ENCODE results near the gene CALD1. TPM values are rescaled to one million over a fixed set of nuclear protein-coding genes. Genes with fewer than 3 reads are reported as not detected.

Gene CALD1
- total and polyA plus RNA-seq, 7 donors: 34.7 to 2,150 (median 1,069) TPM

DNA sequence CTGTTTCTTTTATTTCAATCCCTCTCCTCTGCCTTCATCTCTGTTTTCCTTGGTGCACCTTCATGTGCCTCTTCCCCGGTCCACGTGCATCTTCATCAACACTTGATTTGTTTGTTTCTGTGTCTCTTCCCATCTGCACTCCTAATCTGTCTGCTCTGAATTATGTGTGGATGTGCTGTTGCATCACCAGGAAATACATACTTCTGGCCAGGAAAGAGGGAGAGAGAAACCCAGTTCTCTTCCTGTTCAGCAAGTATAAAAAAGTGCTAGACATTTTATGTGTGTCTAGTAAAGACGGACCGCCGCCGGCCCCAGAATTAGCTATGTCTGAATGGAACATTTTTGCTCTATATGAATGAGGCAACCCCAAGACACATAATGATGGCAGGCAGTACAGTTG, 93.8 kb downstream of the CALD1 start:
- intact Hi-C loops (cut with DNase I): no loop called here
- peaks cover 5 to 32% (median 8%) of the 10 kb centered on the region in 4 donors for H3K36me3 ChIP-seq
- no peaks in the 10 kb centered on the region for H3K27me3 ChIP-seq
- 63 to 82% methylated on average over 6 of the region's 6 CpGs for WGBS, 2 donors
- no peak overlapping the region for H3K4me3 ChIP-seq
- no peak for DNase-seq
- peak overlapping the region; percentile 51 to 88 (median 78) for H3K27ac ChIP-seq
- TF ChIP-seq POLR2AphosphoS5 (IDR thresholded peaks at IDR 0.05): peak in 3 of 4 donors; percentile 24 to 37 (median 31)
- no peak for TF ChIP-seq POLR2A (IDR thresholded peaks at IDR 0.05)
- TF ChIP-seq, protein P1, sequence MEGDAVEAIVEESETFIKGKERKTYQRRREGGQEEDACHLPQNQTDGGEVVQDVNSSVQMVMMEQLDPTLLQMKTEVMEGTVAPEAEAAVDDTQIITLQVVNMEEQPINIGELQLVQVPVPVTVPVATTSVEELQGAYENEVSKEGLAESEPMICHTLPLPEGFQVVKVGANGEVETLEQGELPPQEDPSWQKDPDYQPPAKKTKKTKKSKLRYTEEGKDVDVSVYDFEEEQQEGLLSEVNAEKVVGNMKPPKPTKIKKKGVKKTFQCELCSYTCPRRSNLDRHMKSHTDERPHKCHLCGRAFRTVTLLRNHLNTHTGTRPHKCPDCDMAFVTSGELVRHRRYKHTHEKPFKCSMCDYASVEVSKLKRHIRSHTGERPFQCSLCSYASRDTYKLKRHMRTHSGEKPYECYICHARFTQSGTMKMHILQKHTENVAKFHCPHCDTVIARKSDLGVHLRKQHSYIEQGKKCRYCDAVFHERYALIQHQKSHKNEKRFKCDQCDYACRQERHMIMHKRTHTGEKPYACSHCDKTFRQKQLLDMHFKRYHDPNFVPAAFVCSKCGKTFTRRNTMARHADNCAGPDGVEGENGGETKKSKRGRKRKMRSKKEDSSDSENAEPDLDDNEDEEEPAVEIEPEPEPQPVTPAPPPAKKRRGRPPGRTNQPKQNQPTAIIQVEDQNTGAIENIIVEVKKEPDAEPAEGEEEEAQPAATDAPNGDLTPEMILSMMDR (IDR thresholded peaks at IDR 0.05): no peak
- no peak for TF ChIP-seq EP300 (IDR thresholded peaks at IDR 0.05)
- no peaks in the 10 kb centered on the region for H3K9me3 ChIP-seq
- peaks cover 0 to 98% (median 76%) of the 10 kb centered on the region in 4 donors for H3K4me1 ChIP-seq

DNA sequence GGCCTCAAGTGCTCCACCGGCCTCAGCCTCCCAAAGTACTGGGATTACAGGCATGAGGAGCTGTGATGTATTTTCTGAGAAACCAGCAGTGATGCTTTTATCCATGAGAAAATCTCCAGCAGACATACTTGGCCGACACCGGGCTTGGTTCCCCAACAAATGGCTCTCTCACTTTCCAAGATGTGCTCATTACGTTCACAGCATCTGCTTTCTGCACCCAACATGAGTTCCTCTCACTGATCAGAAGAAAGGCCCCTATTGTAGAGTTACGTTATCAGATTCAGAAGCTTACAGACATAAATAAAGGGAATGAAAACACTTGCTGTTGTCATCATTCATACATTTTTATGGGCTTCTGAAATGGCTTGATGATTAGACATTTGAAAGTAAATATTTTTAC, 95.0 kb downstream of the CALD1 start:
- Histone ChIP-seq H3K36me3 (peaks cover 0 to 21% (median 0%) of the 10 kb centered on the region in 4 donors), H3K4me1 (peaks cover 0 to 98% (median 76%) of the 10 kb centered on the region in 4 donors), H3K27ac (peak overlapping the region; percentile 51 to 88 (median 78)), H3K4me3 (no peak overlapping the region), H3K9me3 (no peaks in the 10 kb centered on the region), H3K27me3 (no peaks in the 10 kb centered on the region)
- WGBS, 2 donors: 75 to 78% methylated on average over 5 of the region's 5 CpGs
- DNase-seq: no peak
- intact Hi-C loops (cut with DNase I): no loop called here
- no peak for TF ChIP-seq EP300 (IDR thresholded peaks at IDR 0.05)
- no peak for TF ChIP-seq POLR2A (IDR thresholded peaks at IDR 0.05)
- no peak for TF ChIP-seq POLR2AphosphoS5 (IDR thresholded peaks at IDR 0.05)

DNA sequence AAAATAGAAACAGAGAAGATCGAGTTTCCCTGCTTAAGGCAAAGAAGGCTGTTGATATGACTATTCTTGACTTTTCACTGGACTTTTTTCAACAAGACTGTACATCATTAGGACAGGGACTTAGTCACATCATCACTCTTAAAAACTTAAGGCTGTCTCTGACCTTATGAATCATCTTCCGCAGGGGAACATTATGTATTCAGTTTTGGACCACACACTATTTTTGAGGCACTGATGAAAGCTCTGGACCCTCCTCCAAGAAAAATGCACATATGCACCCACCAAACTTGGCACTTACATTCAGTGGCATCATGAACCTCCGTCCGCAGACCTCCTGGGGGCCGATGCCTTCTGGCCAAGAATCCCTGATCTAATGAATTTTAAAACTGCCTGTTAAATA, 96.4 kb downstream of the CALD1 start:
- 81 to 84% methylated on average over 5 of the region's 5 CpGs for WGBS, 2 donors
- Histone ChIP-seq H3K36me3 (peaks cover 0 to 11% (median 0%) of the 10 kb centered on the region in 4 donors), H3K4me3 (no peak overlapping the region), H3K27ac (peak overlapping the region; percentile 51 to 88 (median 78)), H3K9me3 (no peaks in the 10 kb centered on the region), H3K27me3 (no peaks in the 10 kb centered on the region), H3K4me1 (peaks cover 0 to 98% (median 74%) of the 10 kb centered on the region in 4 donors)
- DNase-seq: no peak
- TF ChIP-seq POLR2A (IDR thresholded peaks at IDR 0.05): no peak
- peak in 3 of 4 donors; percentile 44 to 64 (median 51) for TF ChIP-seq POLR2AphosphoS5 (IDR thresholded peaks at IDR 0.05)
- TF ChIP-seq, protein P1 (IDR thresholded peaks at IDR 0.05): no peak
- peak in 2 of 4 donors; percentile 2 to 23 for TF ChIP-seq EP300 (IDR thresholded peaks at IDR 0.05)
- intact Hi-C loops (cut with DNase I): no loop called here

DNA sequence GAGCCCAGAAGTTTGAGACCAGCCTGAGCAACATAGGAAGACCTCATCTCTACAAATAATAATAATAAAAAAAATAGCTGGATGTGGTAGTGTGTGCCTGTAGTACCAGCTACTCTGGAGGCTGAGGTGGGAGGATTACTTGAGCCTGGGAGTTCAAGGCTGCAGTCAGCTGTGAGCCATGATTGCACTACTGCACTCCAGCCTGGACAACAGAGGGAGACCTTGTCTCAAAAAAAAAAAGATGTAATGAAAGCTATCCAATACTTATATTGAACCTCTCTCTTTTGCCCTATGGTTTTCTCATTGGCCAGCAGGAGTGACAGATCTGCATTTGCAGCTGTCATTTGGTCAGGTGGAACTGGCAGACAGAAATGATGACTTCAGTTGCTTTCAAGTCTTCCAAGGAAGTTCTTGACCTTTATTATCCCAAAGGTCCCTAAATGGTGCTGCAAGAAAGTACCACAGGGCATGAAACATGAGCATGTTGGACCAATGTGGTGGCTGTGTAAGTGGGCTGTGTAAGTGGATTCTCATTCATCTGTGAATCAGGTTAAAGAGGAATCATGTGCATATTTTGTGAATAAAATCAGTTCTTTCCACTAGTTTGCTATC, 99.4 kb downstream of the CALD1 start:
- Histone ChIP-seq H3K27me3 (no peaks in the 10 kb centered on the region), H3K36me3 (peaks cover 0 to 11% (median 0%) of the 10 kb centered on the region in 4 donors), H3K4me1 (peaks cover 0 to 83% (median 62%) of the 10 kb centered on the region in 4 donors), H3K4me3 (no peak overlapping the region), H3K9me3 (no peaks in the 10 kb centered on the region), H3K27ac (peak overlapping the region; percentile 39 to 88 (median 78))
- TF ChIP-seq EP300 (IDR thresholded peaks at IDR 0.05) (no peak), POLR2A (IDR thresholded peaks at IDR 0.05) (no peak), POLR2AphosphoS5 (IDR thresholded peaks at IDR 0.05) (peak in 1 of 4 donors; percentile 38)
- TF ChIP-seq, protein P1 (IDR thresholded peaks at IDR 0.05): no peak
- DNase-seq: no peak
- intact Hi-C loops (cut with DNase I): no loop called here

DNA sequence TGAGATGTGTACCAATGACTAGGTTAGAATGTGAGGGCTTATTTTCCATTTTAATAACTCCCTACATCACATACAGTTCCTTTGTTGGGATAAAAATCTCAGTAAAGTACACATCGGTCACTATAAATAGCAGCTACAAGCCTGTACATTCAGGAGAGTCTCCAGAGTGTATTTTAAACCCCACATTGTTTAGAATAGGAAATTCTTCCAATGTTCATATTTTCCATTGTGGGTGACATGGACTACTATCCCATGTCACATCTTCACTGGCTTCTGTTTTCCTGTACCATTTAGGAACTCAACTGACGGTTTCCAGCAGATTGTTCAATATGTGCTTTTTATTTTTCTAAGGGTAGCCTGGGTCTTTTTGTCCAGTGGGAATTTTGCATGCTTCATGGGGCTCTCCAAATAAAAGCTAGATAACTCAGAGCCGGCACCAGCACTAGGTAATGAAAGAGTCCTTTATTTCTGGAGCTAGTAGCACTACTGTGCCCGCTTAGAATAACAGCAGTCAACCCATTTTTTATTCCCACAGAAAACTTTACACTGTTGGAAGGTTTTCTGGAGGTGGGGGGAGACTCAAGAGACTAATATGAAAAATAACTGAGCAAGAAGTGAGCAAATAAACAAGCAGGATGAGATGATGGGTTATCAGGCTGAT, 100.5 kb downstream of the CALD1 start:
- H3K27ac ChIP-seq: peak overlapping the region; percentile 39 to 88 (median 78)
- 71 to 72% methylated on average over 4 of the region's 4 CpGs for WGBS, 2 donors
- intact Hi-C loops (cut with DNase I): no loop called here

More for the DNA sequence above, 100.5 kb downstream of the CALD1 start:
- Histone ChIP-seq H3K27me3 (no peaks in the 10 kb centered on the region), H3K4me1 (peaks cover 0 to 80% (median 66%) of the 10 kb centered on the region in 4 donors), H3K36me3 (peaks cover 0 to 11% (median 0%) of the 10 kb centered on the region in 4 donors), H3K4me3 (no peak overlapping the region), H3K9me3 (no peaks in the 10 kb centered on the region)
- TF ChIP-seq POLR2A (IDR thresholded peaks at IDR 0.05): no peak
- TF ChIP-seq, protein P1 (IDR thresholded peaks at IDR 0.05): no peak
- peak in 1 of 4 donors; percentile 45 for TF ChIP-seq POLR2AphosphoS5 (IDR thresholded peaks at IDR 0.05)
- peak in 1 of 4 donors; percentile 52 for TF ChIP-seq EP300 (IDR thresholded peaks at IDR 0.05)
- no peak for DNase-seq
